OCI-LY7 (cell line): ENCODE data around the gene CKAP2L.
"Not testable (repeated sequence)": the region's sequence is repeated elsewhere in the genome, so short reads cannot be mapped to it uniquely, and the experiment has no call there.

Source experiments
- EZH2phosphoT487 ChIP-seq: fragments of 200-600 bp; sonication (generic); IDR thresholded peaks from 2 replicates; pipeline ENCODE4 v1.6.1; 2018; ENCODE audit warnings: low read depth, borderline replicate concordance, mild to moderate bottlenecking, mixed run types, antibody characterized with exemption, low read length, moderate library complexity, mixed read lengths
- TF ChIP-seq, protein P1 (sequence below): fragments of 200-600 bp; sonication (generic); conservative IDR thresholded peaks from 2 replicates; pipeline ENCODE4 v1.5.1; 2014; ENCODE audit warnings: mild to moderate bottlenecking, antibody characterized with exemption, low read length, moderate library complexity, mixed read lengths

DNA sequence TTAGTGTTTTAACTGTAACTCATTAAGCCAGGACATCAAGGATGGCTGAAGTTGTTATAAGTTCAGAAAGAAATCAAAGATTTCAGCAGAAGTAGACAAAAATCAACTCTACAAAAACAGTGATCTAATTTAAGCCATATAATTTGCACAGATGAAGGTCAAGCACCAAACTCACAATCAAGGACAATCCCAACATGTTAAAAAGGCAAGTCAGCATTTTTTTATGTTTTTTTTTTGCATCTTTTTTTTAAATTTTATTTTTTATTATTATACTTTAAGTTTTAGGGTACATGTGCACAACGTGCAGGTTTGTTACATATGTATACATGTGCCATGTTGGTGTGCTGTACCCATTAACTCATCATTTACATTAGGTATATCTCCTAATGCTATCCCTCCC, 48.3 kb downstream of the CKAP2L start:
- TF ChIP-seq, protein P1, sequence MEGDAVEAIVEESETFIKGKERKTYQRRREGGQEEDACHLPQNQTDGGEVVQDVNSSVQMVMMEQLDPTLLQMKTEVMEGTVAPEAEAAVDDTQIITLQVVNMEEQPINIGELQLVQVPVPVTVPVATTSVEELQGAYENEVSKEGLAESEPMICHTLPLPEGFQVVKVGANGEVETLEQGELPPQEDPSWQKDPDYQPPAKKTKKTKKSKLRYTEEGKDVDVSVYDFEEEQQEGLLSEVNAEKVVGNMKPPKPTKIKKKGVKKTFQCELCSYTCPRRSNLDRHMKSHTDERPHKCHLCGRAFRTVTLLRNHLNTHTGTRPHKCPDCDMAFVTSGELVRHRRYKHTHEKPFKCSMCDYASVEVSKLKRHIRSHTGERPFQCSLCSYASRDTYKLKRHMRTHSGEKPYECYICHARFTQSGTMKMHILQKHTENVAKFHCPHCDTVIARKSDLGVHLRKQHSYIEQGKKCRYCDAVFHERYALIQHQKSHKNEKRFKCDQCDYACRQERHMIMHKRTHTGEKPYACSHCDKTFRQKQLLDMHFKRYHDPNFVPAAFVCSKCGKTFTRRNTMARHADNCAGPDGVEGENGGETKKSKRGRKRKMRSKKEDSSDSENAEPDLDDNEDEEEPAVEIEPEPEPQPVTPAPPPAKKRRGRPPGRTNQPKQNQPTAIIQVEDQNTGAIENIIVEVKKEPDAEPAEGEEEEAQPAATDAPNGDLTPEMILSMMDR, result not testable (repeated sequence)
- TF ChIP-seq EZH2phosphoT487, result not testable (repeated sequence)
